Smooth muscle cell (in vitro differentiated cells): ENCODE results near the gene FILIP1. TPM values are rescaled to one million over a fixed set of nuclear protein-coding genes. Genes with fewer than 3 reads are reported as not detected.

ENCODE experiments used
- DNase-seq: peaks from one replicate; lab custom pipeline; 2025; ENCODE audit not compliant: unreplicated experiment; lab: John Stamatoyannopoulos, UW
- H2AFZ ChIP-seq: fragments of 200-600 bp; sonication (generic); 2 replicates; pipeline ENCODE4 v1.6.0; 2016; ENCODE audit warnings: antibody characterized with exemption, low read depth, mild to moderate bottlenecking
- H3F3A ChIP-seq: fragments of 200-600 bp; sonication (generic); 2 replicates; pipeline ENCODE4 v1.6.0; 2017; ENCODE audit warnings: antibody characterized with exemption, low read depth
- H3K27ac ChIP-seq: fragments of 200-600 bp; sonication (generic); 2 replicates; pipeline ENCODE4 v1.5.1; 2016; ENCODE audit warnings: low read depth, mild to moderate bottlenecking
- H3K27me3 ChIP-seq: fragments of 200-600 bp; sonication (generic); 2 replicates; pipeline ENCODE4 v1.6.1; 2016; ENCODE audit warnings: low read depth, mild to moderate bottlenecking
- H3K36me3 ChIP-seq: fragments of 200-600 bp; sonication (generic); 2 replicates; pipeline ENCODE4 v1.5.1; 2016; ENCODE audit warnings: low read depth
- H3K4me1 ChIP-seq: fragments of 200-600 bp; sonication (generic); 2 replicates; pipeline ENCODE4 v1.5.1; 2016; ENCODE audit warnings: low read depth
- H3K4me2 ChIP-seq: fragments of 200-600 bp; sonication (generic); 2 replicates; pipeline ENCODE4 v1.6.0; 2016; ENCODE audit warnings: mild to moderate bottlenecking
- H3K4me3 ChIP-seq: fragments of 200-600 bp; sonication (generic); 2 replicates; pipeline ENCODE4 v1.5.1; 2016; ENCODE audit warnings: mild to moderate bottlenecking
- H3K79me2 ChIP-seq: fragments of 200-600 bp; sonication (generic); 2 replicates; pipeline ENCODE4 v1.6.0; 2016; ENCODE audit warnings: low read depth, mild to moderate bottlenecking
- H3K9ac ChIP-seq: fragments of 200-600 bp; sonication (generic); 2 replicates; pipeline ENCODE4 v1.6.0; 2016; ENCODE audit warnings: low read depth
- H3K9me3 ChIP-seq: fragments of 200-600 bp; sonication (generic); replicated peaks from 2 replicates; pipeline ENCODE4 v1.5.1; 2016; ENCODE audit warnings: low read depth
- H4K20me1 ChIP-seq: fragments of 200-600 bp; sonication (generic); 2 replicates; pipeline ENCODE4 v1.6.0; 2016; ENCODE audit warnings: low read depth
- CTCF ChIP-seq: fragments of 200-600 bp; sonication (generic); IDR thresholded peaks from 2 replicates; pipeline ENCODE4 v1.5.1; 2017; ENCODE audit warnings: borderline replicate concordance, mild to moderate bottlenecking, antibody characterized with exemption; ENCODE audit not compliant: insufficient read depth, poor library complexity, severe bottlenecking
- WGBS: methylation state at CpG from one replicate; pipeline ENCODE4 v1.1.7; 2016; ENCODE audit warnings: low lambda C conversion rate; 5-methylcytosine and 5-hydroxymethylcytosine counted together
- polyA plus RNA-seq: library from polyadenylated mRNA; unstranded; fragments of >200 nt; fragmentation: Nextera tagmentation; extraction: Ambion mirVana; gene quantifications from 2 replicates; pipeline ENCODE4 v1.2.1, GENCODE V29; 2016
- total RNA-seq: library from RNA; depleted of rRNA; stranded (reverse); fragments of >200 nt; gene quantifications from 2 replicates; pipeline ENCODE4 v1.2.3, GENCODE V29; 2014

The FILIP1 gene
- total and polyA plus RNA-seq, 2 experiments from 2014 or later, result 3.0 to 3.5 TPM

GRCh38 chr6:75368864-75369402 lies 124.7 kb downstream of the FILIP1 start:
- no peak overlapping the region for H3K4me2 ChIP-seq
- DNase-seq, result no peak
- H3K4me1 ChIP-seq, result no peaks in the 10 kb centered on the region
- H3K79me2 ChIP-seq, result no peaks in the 10 kb centered on the region
- no peaks in the 10 kb centered on the region for H3K9me3 ChIP-seq
- TF ChIP-seq CTCF, result no peak
- H4K20me1 ChIP-seq, result no peaks in the 10 kb centered on the region
- H3K27ac ChIP-seq, result no peak overlapping the region
- no peaks in the 10 kb centered on the region for H3K27me3 ChIP-seq
- no peak overlapping the region for H2AFZ ChIP-seq
- no peaks in the 10 kb centered on the region for H3K36me3 ChIP-seq
- WGBS, result 96% methylated on average over 3 of the region's 3 CpGs
- no peak overlapping the region for H3K4me3 ChIP-seq
- H3K9ac ChIP-seq, result no peak overlapping the region
- H3F3A ChIP-seq, result no peaks in the 10 kb centered on the region

DNA sequence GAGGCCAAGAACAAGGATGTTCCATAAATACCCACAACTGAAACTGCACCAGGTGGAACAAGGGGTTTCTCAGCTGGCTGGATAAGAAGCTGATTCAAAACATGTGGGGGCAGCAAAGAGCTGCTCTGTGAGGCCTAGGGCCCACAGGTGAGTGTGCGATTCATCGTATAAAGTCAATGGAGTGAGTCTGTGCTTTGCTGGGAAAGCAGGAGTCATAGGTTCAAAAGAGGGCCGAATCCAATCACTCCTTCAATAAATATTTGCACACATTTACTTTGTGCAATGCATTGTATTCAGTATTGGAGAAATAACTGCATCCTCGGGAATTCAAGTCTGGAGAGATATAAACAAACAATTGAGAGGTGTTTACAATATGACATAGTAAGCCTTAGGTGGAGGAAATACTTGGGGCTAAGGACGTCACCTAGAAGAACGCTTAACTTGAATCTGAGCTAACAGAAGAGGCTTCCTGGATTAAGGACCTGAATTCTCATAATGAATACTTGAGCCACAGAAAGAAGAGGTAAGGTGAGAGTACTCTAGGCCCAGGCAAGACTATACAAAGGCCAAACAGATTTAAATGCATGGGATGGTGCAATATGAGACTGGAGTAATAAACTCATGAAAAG lies 125.3 kb downstream of the FILIP1 start:
- Histone ChIP-seq H3K9ac (no peak overlapping the region), H3K27ac (no peak overlapping the region), H3K9me3 (no peaks in the 10 kb centered on the region), H3K4me1 (no peaks in the 10 kb centered on the region), H3K36me3 (no peaks in the 10 kb centered on the region), H3F3A (no peaks in the 10 kb centered on the region), H3K4me3 (no peak overlapping the region), H3K4me2 (no peak overlapping the region), H4K20me1 (no peaks in the 10 kb centered on the region), H3K27me3 (no peaks in the 10 kb centered on the region), H2AFZ (no peak overlapping the region), H3K79me2 (no peaks in the 10 kb centered on the region)
- no peak for DNase-seq
- whole genome bisulfite sequencing, result 74% methylated on average over 6 of the region's 6 CpGs
- peak; percentile 32 for TF ChIP-seq CTCF

DNA sequence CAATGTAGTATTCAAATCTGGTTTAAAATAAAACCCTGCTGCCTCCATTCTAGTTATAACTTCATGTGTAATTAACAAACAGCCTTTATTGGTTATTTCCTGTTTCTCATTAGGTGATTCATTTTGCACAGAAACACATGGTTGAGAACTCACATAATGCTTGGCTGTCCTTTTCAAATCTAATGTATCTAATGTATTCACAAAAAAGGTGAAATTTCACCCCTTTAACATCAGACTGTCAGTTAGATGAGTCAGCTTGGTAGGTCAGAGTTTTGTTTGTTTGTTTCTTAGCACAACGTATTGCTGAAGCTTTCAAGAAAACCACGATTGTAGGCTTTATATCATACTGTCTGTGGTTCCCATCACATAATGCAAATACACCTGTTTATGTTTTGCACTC lies 130.3 kb downstream of the FILIP1 start:
- Histone ChIP-seq H3K9ac (no peak overlapping the region), H3F3A (no peaks in the 10 kb centered on the region), H3K27ac (no peak overlapping the region), H3K9me3 (no peaks in the 10 kb centered on the region), H3K27me3 (no peaks in the 10 kb centered on the region), H3K4me1 (no peaks in the 10 kb centered on the region), H3K36me3 (no peaks in the 10 kb centered on the region), H3K4me2 (no peak overlapping the region), H3K4me3 (no peak overlapping the region), H2AFZ (no peak overlapping the region), H3K79me2 (no peaks in the 10 kb centered on the region), H4K20me1 (no peaks in the 10 kb centered on the region)
- no peak for DNase-seq
- WGBS, result 61% methylated on average over 2 of the region's 2 CpGs
- no peak for TF ChIP-seq CTCF

DNA sequence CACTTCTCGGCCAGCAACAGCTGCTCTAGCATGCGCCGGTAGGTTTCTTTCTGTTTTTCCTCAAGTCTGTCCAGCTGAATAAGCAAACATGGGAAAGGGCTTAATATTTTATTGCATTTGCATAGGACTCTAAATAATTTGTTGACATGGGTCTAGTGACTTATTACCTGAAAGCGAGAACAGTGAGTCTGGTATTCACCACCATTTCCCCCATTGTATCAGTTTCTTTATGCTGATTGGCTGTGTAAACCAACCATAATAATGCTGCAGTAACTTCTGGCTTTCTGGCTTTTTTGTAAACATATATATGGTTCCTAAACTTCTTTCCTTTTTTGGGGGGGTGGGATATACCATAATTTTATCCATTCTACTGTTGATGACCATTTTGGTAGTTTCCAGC lies 140.0 kb downstream of the FILIP1 start:
- Histone ChIP-seq H3F3A (no peaks in the 10 kb centered on the region), H3K9ac (no peak overlapping the region), H3K79me2 (no peaks in the 10 kb centered on the region), H2AFZ (no peak overlapping the region), H3K4me1 (peaks cover 31% of the 10 kb centered on the region), H3K4me2 (no peak overlapping the region), H3K27ac (no peak overlapping the region), H3K9me3 (no peaks in the 10 kb centered on the region), H3K27me3 (no peaks in the 10 kb centered on the region), H4K20me1 (no peaks in the 10 kb centered on the region), H3K36me3 (no peaks in the 10 kb centered on the region), H3K4me3 (no peak overlapping the region)
- no peak for TF ChIP-seq CTCF
- WGBS, result 98% methylated on average over 4 of the region's 4 CpGs
- DNase-seq, result no peak
